Measurements from ENCODE around the gene KLC1.

Gene KLC1

DNA sequence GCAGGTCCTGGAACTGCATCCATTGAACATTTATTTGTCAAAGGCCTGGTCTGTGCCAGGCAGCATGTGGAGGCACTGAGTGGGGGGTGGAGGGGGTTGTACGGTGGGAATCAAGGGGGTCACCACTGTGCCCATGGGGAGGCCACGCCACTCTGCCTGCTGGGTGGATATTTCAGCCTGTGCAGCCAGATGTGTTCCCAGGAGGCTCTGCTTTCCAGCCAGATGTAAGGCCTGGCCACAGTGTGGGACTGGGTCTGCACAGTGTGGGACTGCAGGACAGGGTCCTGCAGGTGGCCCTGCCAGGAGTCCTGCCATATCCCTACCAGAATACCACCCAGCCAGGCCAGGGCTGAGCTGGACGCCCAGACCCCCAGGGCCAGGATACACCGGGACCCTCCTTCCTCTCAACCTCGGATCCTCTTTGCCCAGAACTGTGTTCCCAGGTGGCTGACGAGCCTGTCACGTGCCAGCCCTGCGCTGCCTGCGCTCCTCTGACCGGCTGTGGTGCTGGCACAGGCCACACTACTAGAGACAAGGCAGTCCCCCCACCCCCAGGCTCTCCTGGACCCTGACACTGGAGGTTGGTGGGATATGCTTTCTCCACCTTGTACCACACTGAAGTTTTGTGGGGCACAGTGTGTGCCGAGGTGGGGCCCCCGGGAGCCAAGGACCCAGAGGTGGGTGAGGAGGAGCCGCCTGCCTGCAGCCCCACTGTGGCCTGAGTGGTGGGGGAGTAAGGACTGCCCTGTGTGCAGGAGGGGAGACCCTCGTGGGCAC lies 68.8 kb downstream of the KLC1 start:
- H3K4me1 Mint-ChIP-seq (ENCODE audit: low read depth): peaks cover 5% of the 10 kb centered on the region

DNA sequence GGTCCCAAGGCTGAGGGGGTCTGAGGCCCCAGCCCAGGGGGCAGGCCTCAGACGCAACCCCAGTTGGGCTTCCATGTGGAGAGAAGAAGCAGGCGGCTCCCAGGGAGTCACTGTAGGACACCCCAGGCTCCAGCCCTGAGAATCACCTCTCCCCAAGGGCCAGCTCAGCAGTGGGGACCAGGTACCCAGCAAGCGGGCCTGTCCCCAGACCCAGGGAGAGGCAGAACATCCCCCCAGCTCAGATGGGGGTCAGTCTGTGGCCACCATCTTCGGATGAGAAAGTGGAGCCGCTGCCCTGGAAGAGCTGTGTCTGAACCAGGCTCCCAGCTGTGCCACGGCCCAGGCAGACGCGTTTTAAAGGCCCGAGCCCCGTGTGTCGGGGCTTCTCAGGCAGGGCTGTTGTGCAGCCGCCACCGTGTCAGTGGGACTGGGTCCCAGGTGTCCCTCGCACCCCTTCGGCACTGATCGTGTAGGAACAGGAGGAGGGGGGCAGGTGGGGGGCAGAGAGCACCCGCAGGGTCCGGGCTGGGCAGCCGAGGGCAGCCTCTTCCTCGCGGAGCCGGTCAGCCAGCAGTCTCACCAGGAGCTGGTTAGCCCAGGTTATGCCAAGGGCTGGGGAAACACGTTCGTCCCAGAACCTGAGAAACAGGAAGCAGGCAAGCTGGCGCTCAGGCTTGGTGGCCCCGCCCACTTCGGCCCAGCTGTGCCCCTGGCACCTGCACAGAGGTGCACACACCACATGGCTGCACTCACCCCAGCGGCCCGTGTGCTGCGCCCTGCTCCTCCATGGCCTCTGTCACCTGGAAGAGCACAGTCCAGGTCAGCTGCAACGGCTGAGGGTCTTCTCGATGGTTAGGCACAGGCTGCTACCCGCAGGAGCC lies 69.6 kb downstream of the KLC1 start:
- Mint-ChIP-seq H3K36me3 (ENCODE audit: low read depth) (peaks cover 21% of the 10 kb centered on the region), H3K27ac (no peak overlapping the region), H3K9me3 (no peaks in the 10 kb centered on the region), H3K4me1 (ENCODE audit: low read depth) (peaks cover 5% of the 10 kb centered on the region), H3K4me3 (no peak overlapping the region), H3K27me3 (no peaks in the 10 kb centered on the region)

More for the DNA sequence above, 68.8 kb downstream of the KLC1 start:
- H3K4me3 Mint-ChIP-seq: no peak overlapping the region
- H3K36me3 Mint-ChIP-seq (ENCODE audit: low read depth): peaks cover 13% of the 10 kb centered on the region
- no peaks in the 10 kb centered on the region for H3K27me3 Mint-ChIP-seq
- H3K27ac Mint-ChIP-seq: peak overlapping the region; percentile 36
- H3K9me3 Mint-ChIP-seq: no peaks in the 10 kb centered on the region

DNA sequence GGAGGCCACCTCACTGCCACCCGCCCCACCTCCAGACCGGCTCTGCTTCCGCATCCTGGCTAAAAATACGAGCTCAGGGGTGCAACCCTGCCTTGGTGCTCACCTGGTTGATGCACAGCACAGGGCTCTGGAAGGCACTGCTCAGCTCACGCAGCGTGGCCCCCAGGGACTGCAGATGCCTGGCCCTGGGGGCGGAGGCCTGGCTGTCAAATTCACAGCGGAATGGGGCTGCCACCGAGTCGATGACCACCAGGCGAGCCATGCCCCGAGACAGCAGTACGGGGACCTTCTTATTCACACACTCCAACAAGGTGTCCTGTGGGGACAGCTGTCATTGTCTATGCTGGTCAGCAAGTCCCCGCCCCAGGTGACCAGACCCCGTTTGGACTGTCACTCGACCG lies 70.2 kb downstream of the KLC1 start:
- no peaks in the 10 kb centered on the region for H3K27me3 Mint-ChIP-seq
- H3K36me3 Mint-ChIP-seq (ENCODE audit: low read depth): peaks cover 26% of the 10 kb centered on the region
- H3K9me3 Mint-ChIP-seq: no peaks in the 10 kb centered on the region
- H3K4me1 Mint-ChIP-seq (ENCODE audit: low read depth): peaks cover 5% of the 10 kb centered on the region
- H3K27ac Mint-ChIP-seq: peak overlapping the region; percentile 49
- no peak overlapping the region for H3K4me3 Mint-ChIP-seq

DNA sequence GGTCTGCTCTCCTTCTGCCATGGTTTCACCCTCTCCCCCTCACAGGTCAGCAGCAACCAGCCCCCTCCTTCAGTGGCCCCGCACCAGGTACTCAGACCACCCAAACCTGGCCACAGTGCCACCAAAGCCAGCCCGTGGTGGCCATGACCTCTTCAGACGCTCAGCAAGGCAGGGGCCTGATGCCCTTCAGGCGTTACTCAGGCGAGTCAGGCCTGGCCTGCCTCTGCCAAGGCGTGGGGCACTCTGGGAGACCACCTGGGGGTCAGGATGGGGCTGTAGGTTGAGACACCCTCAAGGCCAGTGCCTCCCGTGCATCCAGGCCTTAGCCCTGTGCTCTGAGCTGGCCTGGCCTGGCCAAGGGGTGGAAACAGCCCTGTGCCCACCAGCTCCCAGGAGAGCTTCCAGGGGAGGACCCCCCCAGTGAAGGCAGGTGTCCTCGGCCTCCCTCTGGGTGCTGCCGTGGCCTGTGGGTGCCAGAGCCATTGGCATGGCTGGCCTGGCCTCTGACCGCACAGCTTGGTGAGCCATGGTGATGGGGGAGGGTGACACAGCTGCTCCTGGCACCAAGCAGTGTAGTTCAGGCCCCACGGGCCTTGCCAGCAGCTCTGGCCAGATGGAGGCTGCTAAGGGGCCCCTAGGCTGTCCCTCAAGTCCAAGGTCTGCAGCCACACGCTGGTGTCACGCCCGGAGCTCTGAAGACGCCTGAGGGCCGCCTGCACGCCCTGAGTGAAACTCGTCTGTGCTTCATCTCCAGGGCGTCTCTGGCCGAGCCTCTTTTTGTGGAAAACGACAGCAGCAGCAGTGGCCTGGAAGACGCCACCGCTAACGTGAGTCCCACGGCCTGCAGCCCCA lies 71.1 kb downstream of the KLC1 start:
- Mint-ChIP-seq H3K27me3 (no peaks in the 10 kb centered on the region), H3K4me1 (ENCODE audit: low read depth) (peaks cover 5% of the 10 kb centered on the region), H3K27ac (peak overlapping the region; percentile 49), H3K9me3 (no peaks in the 10 kb centered on the region), H3K36me3 (ENCODE audit: low read depth) (peaks cover 33% of the 10 kb centered on the region), H3K4me3 (no peak overlapping the region)

DNA sequence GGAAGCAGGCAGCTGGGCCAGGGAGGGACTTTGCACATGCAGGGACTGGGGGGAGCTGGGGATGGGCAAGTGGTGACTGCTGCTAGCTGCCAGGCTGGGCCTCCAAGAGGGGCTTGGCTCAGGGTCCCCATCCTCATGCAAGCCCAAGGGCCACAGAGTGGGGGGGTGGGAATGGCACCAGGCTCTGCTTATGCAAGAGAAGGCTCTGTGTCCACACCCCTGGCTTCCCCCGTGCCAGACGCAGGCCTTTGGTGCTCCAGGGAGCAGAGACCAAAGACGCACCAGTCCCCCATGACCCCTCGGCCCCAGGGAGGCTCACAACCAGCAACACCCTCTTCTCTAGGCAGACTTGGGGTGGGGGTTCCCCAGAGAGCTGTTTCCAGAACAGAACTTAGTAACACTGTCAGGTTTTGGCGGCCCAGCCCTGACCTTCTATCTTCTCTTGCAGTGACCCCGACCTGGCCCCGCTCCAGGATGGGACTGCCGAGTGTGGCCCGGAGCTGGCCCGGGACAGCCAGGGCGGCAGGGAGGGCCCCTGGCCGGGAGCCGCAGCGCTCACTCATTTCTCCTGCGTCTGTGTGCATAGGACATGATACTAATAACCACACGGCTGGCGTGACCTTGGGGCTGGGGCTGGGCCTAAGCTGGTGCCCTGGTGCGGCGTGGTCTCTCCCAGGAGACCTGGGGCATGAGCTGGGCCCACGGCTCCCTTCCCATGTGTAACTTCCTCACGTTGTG lies 71.9 kb downstream of the KLC1 start:
- Mint-ChIP-seq H3K36me3 (ENCODE audit: low read depth) (peaks cover 38% of the 10 kb centered on the region), H3K4me1 (ENCODE audit: low read depth) (peaks cover 5% of the 10 kb centered on the region), H3K27ac (no peak overlapping the region), H3K9me3 (no peaks in the 10 kb centered on the region), H3K4me3 (no peak overlapping the region), H3K27me3 (no peaks in the 10 kb centered on the region)

DNA sequence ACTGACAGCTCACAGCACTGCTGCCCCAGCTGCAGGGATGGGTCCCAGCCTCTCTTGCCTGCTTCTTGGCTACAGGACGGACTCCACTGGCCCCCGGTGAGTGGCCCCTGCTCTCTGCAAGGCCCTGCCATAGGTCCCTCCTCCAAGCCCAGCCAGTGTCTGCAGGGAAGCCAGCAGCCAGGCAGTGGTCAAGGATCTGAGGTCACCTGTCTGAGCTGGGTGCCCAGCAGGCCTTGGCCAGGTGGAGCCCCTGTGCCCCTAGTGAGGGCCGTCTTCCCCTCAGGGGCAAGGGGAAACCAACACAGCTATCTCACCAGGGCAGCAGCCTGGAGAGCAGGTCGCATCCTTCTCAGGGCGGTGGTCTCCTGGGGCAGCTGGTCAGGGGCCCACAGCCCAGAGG lies 73.1 kb downstream of the KLC1 start:
- peaks cover 32% of the 10 kb centered on the region for H3K36me3 Mint-ChIP-seq (ENCODE audit: low read depth)
- no peaks in the 10 kb centered on the region for H3K27me3 Mint-ChIP-seq
- no peak overlapping the region for H3K4me3 Mint-ChIP-seq
- H3K4me1 Mint-ChIP-seq (ENCODE audit: low read depth): no peaks in the 10 kb centered on the region
- no peaks in the 10 kb centered on the region for H3K9me3 Mint-ChIP-seq
- no peak overlapping the region for H3K27ac Mint-ChIP-seq

DNA sequence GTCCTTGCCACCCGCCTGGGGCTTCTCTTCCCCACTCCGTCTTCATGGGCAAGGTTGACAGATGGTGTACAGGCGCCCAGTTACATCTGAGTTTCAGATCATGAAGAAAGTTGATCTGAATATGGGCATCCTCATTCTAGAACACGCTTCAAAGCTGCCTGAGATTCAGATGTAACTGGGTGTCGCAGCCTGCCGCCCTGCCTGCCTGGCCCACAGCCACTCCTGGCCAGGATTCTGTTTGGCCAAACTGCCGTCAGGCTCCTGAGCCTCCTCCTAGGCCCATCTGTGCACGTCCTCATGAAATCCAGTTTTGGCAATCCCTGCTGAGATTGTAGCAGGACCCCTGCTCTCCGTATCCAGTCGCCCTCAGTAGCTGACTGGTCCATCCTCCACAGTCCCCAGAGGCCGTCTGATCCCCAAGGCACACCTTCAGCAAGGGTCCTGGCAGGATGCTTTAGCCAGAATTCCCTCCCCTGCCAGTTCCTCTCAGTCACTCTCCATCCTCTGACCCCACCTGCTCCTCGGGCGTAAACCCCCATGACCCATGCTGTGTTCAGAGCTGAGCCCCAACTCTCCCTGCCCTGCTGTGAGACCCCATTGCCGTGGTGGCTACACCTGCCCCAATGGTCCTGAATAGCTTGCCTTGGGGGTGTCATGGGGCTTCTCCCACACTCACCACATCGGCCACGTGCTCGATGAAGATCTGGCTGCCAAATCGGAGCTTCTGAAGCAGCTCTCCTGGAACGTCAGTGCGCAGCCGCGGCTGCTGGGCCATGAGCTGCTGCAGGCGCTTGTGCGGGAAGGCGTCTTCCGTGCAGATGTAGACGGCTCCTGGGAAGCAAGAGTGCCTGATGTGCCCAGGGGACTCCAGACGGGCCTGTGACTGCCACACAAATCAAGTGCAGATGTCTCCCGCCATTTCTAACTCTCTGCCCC lies 73.8 kb downstream of the KLC1 start:
- Mint-ChIP-seq H3K4me1 (ENCODE audit: low read depth) (no peaks in the 10 kb centered on the region), H3K9me3 (no peaks in the 10 kb centered on the region), H3K27ac (no peak overlapping the region), H3K36me3 (ENCODE audit: low read depth) (peaks cover 32% of the 10 kb centered on the region), H3K27me3 (no peaks in the 10 kb centered on the region), H3K4me3 (no peak overlapping the region)

DNA sequence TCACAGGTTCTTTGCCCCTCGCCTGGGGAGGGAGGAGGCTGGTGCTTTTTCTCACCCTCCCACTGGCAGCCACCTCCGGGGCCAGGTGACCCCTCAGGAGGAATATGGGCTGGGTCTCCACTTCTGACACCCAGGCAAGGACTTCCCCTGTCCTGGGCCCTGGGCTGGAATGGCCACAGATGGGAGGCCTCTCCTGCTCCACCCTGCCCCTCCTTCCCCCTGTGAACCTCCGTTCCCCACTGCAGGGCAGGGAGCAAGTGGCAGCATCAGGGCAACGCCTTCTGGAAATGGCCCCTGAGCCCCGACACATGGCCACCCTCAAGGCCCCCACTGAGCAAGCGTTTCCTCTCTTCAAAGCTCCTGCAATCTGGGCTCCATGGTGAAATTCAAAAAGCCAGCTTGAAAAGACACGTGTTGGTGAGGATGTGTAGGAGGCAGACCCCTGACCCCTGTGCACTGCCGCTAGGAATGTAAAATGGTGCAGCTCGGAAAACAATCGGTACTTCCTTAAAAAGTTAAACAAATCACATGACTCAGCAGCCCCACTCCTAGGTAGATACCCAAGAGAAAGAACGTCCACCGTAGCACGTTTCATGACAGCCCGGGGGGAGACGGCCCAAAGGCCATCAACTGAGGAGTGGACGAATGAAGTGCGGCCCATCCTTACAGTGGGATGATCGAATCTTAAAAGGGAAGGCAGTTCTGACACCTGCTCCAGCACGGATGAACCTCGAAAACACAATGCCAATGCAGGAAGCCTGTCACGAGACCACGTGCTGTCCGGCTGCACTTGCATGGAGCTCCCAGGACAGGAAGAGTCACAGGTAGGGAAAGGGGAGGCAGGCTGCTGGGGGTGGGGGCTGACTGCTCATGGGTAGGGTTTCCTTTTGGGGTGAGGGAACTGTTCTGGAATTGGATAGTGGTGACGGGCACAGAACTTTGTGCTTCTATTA lies 74.7 kb downstream of the KLC1 start:
- Mint-ChIP-seq H3K27me3 (no peaks in the 10 kb centered on the region), H3K27ac (no peak overlapping the region), H3K9me3 (no peaks in the 10 kb centered on the region), H3K4me1 (ENCODE audit: low read depth) (no peaks in the 10 kb centered on the region), H3K36me3 (ENCODE audit: low read depth) (peaks cover 36% of the 10 kb centered on the region), H3K4me3 (no peak overlapping the region)

DNA sequence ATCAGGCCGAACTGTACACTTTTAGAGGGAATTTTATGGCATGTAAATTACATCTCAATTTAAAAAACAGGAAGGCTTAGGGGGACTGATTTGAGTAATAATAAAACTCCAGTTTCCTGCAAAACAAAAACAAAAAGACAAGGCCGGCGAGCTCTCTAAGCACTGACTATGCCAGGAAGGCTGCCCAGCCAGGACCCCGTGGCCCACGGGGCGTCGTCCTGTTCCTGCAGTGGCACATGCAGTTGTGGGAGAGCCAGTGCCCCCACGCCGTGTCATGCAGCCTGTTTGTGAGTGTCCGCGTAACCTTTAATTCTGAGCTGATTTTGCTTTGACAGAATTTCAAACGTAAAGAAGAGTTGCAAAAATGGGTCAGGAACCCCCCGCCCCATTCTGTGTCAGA lies 75.7 kb downstream of the KLC1 start:
- H3K36me3 Mint-ChIP-seq (ENCODE audit: low read depth): peaks cover 46% of the 10 kb centered on the region
- H3K27ac Mint-ChIP-seq: no peak overlapping the region
- no peaks in the 10 kb centered on the region for H3K9me3 Mint-ChIP-seq
- H3K27me3 Mint-ChIP-seq: no peaks in the 10 kb centered on the region
- no peaks in the 10 kb centered on the region for H3K4me1 Mint-ChIP-seq (ENCODE audit: low read depth)
- no peak overlapping the region for H3K4me3 Mint-ChIP-seq

DNA sequence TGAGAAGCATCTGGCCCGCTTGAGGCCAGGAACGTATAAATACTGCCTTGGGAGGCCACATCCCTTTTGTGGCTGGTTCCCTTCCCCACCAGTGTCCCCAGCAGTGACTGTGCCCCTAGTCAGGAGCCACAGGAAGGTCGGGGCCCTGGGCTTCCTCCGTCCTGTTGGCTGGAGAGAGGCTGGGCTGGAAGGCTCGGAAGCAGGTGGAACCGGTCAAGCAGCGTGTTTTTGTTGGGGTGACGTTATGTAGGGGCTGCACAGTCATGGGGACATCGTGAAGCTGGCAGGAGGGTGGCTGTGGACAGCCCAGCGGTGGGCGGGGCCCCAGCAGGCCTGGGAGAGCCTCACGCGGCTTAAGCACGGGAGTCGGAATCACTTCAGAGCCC lies 76.1 kb downstream of the KLC1 start:
- H3K4me1 Mint-ChIP-seq (ENCODE audit: low read depth): no peaks in the 10 kb centered on the region
- peaks cover 47% of the 10 kb centered on the region for H3K36me3 Mint-ChIP-seq (ENCODE audit: low read depth)
- no peaks in the 10 kb centered on the region for H3K9me3 Mint-ChIP-seq
- H3K27me3 Mint-ChIP-seq: no peaks in the 10 kb centered on the region
- H3K4me3 Mint-ChIP-seq: no peak overlapping the region
- H3K27ac Mint-ChIP-seq: no peak overlapping the region

DNA sequence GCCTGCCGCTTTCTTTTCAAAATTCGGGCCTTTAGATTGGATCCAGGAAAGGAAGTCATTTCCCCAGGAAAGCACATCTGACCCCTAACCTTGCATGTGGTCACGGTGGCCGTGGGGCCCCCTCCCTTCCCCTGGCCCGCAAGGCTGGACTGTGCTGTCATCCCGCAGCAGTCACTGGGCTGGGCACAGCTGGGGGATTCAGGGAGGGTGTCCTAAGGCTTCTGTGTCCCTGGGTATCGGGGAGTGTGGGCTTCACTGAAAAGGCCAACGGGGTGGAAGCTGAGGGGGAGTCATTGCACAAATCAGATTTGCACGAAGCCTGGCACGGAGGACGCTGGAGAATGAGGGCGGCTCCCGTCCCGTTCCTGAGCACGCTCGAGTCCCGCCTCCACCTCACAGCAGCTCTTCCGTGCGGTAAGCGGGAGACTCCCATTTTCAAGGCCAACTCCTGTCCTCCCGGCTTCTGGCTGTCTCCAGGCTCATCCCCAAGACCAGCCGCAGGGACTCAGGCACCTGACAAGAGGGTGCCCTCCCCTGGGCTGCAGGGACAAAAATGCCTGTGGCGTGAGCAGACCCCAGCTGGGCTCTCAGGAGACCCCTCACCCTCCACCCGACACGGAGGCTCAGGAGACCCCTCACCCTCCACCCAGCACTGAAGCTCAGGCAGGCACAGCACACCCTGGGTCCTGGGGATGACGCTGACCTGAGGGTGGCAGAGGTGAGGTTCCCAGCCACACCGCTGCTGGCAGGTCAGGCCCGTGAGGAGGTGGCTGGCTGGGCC lies 76.7 kb downstream of the KLC1 start:
- Mint-ChIP-seq H3K27ac (no peak overlapping the region), H3K4me3 (no peak overlapping the region), H3K9me3 (no peaks in the 10 kb centered on the region), H3K27me3 (no peaks in the 10 kb centered on the region), H3K4me1 (ENCODE audit: low read depth) (no peaks in the 10 kb centered on the region), H3K36me3 (ENCODE audit: low read depth) (peaks cover 48% of the 10 kb centered on the region)
